GM19238 (cell line): ENCODE results near the gene GCNT2.
"Not testable (repeated sequence)": the region's sequence is repeated elsewhere in the genome, so short reads cannot be mapped to it uniquely, and the experiment has no call there.

Source experiments
- DNase-seq: peaks from one replicate; pipeline ENCODE4 v3.0.0; 2011; ENCODE audit warnings: low spot score; ENCODE audit not compliant: insufficient read length

GCNT2 gene

GRCh38 chr6:10514049-10514780, 6.9 kb upstream of the GCNT2 start:
- DNase-seq: no peak

GRCh38 chr6:10516953-10517352, 4.2 kb upstream of the GCNT2 start:
- no peak for DNase-seq

GRCh38 chr6:10518557-10519407, 2.4 kb upstream of the GCNT2 start:
- no peak for DNase-seq

- not testable (repeated sequence) for DNase-seq
Observed at GRCh38 chr6:10519408-10519697, 1.8 kb upstream of the GCNT2 start.

GRCh38 chr6:10520468-10520867, 683 bp upstream of the GCNT2 start:
- no peak for DNase-seq

- DNase-seq: no peak
Observed at GRCh38 chr6:10522929-10523573, 1.9 kb downstream of the GCNT2 start.

GRCh38 chr6:10526156-10526555, 5.0 kb downstream of the GCNT2 start:
- DNase-seq: no peak

- DNase-seq: no peak
Observed at GRCh38 chr6:10528158-10528981, 7.2 kb downstream of the GCNT2 start.

GRCh38 chr6:10529231-10529801, 8.2 kb downstream of the GCNT2 start:
- DNase-seq: no peak

GRCh38 chr6:10529828-10530374, 8.8 kb downstream of the GCNT2 start:
- DNase-seq: not testable (repeated sequence)

- DNase-seq: no peak
Observed at GRCh38 chr6:10531503-10531902, 10.4 kb downstream of the GCNT2 start.

- no peak for DNase-seq
Observed at GRCh38 chr6:10531942-10532341, 10.8 kb downstream of the GCNT2 start.

- no peak for DNase-seq
Observed at GRCh38 chr6:10532392-10532791, 11.2 kb downstream of the GCNT2 start.

GRCh38 chr6:10534419-10534762, 13.2 kb downstream of the GCNT2 start:
- DNase-seq: no peak

GRCh38 chr6:10535193-10535592, 14.0 kb downstream of the GCNT2 start:
- no peak for DNase-seq

- no peak for DNase-seq
Observed at GRCh38 chr6:10537726-10538125, 16.6 kb downstream of the GCNT2 start.

- DNase-seq: no peak
Observed at GRCh38 chr6:10540073-10540746, 19.1 kb downstream of the GCNT2 start.

GRCh38 chr6:10541591-10541990, 20.4 kb downstream of the GCNT2 start:
- no peak for DNase-seq

- DNase-seq: no peak
Observed at GRCh38 chr6:10542213-10542612, 21.1 kb downstream of the GCNT2 start.

GRCh38 chr6:10543488-10543887, 22.3 kb downstream of the GCNT2 start:
- DNase-seq: no peak
